NCI-H510A (cell line): ENCODE data around the gene KDM8.
A peak's percentile ranks its signal among the peaks of the same experiment; 100 is the strongest.

Experiments used
- DNase-seq: peaks from one replicate; lab custom pipeline; 2025; lab: John Stamatoyannopoulos, UW

Gene KDM8

DNA sequence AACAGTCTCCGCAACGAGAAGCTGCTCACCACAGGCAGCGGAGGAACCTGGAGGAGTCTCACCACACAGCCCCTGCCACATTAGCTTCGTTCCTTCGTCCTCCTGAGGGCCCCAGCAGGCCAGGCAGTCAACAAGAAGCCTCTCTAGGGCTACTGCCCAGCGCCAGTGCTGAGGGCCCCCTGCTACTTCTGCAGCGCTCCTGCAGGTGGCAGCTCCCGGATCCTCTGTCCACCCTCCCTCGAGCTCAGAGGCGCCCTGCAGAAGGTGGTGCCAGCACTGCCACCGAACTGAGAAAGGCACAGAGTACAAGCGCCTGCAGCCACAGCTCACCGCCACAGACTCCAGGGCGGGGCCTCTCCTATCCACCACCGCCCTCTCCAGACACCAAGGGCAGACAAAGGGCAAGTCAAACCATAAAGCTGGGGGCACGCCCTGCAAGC, 27.3 kb downstream of the KDM8 start:
- DNase-seq: no peak

DNA sequence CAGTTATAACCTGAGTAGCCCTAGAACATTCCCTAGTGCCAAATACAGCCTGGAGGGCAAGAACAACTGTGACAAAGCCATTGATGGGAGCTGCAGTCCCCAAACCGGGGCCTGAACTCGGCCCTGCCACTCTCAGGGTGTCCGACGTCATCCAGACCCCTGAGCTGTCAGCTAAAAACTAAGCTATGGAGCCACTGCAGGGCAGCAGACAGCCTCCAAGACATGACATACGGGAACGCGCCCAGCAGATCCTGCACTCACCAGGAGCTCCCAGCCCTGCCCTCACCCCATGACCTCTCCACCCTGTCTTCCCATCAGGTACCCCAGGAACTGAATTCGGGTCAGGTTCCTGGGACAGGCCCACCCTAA, 28.4 kb downstream of the KDM8 start:
- DNase-seq: no peak

DNA sequence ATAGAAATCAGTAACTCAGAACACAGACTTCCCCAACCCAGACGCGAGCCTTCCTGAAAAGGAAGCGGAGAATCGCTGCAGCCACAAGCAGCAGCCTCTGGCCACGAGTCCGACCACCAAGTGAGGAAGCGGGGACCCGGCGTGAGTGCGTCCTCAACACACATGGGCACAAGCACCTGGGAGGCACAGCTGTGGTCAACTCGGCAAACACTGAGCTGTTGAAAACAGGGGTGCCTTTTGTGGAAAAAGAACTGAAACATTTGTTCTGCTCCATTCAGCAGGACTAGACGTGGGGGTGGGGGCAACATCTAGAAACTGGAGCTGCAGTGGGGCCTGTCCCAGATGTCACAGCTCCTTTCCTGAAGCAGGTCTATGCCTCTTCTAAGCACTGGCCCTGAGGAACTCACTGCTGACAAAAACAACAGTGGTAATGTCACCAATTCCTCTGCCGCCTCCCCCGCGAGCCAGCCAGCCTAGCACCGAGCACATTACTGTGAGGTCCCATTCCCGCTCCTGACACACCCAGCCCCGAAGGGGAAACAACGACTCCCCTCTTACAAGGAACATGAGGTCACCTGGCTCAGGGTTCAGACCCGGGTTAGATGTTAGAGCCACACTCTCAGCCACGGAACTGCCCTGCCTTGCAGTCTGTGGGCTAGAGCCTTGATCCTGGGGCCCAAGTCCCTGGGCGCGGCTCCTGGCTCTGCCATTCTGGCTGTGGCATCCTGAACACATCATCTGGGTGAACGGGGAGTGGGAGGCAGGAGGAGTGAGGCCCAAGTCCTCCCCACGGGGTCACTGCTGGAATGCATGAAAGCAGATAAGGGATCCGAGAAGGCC, 29.0 kb downstream of the KDM8 start:
- DNase-seq: no peak

DNA sequence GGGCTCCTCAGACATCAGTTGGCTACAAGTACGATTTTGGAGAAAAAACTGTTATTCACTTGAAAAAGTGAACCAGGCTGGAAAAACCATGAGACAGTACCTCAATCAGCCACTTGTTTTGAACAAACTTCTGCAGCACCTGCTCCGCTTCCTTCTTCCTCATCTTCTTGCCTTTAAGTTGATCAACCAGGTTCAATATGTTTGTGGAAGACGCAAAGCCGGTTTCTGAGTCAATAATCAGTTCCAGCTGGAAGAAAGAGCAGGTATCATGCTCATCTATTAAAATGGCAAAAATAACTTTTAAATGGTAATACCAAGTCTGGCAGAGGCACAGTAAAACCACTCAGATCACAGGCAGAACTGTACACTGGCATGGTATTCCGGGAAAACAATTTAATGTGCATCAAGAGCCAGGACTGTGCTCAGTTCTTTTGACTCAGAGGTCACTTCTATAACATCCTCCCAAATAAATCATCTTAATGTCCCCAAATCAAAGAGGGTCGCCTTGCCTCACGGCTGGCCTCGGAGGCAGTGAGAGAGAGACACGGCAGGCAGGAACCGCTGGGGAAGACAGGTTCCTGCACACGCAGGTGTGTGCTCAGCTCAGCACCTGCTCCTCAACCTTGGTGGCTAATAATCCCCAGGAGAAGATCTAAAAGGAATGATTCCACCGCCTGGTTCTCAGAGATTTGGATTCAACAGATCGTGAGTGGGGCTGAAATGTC, 29.7 kb downstream of the KDM8 start:
- no peak for DNase-seq

DNA sequence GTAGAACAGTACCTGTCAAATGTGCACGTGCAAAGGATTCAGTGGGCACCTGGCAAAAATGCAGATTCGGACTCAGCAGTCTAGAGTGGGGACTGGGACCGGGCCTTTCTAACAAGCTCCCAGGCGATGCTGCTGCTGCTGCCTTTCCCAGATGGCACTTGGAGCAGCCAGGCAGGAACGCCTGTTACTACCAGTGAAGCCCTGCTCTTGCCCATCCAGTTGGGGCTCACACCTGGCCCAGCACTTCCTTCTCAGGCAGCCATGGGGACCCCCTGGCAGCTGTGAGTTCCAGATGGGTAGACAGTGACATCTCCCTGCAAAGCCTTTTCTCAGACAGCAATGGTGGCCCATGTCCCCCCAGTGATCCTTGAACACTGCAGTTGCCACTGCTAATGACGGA, 30.4 kb downstream of the KDM8 start:
- no peak for DNase-seq

DNA sequence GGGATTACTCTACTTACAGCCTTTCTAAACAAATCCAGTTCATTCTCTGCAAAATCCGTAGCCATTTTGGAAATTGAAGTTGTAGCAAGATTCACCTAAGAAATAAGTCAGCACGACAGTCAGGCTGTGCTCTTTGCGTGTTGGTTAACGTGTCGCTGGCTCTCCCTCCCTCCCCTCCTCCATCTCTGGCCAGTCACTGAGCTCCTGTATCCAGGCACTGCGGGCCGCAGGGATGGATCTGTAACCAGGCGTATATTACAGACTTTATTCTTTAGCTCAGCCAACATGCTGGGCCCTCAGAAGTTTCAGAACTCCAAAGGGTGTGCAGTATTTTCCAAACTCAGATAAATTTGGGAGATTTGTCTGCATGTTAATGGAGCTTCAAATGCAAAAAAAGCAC, 30.8 kb downstream of the KDM8 start:
- no peak for DNase-seq

DNA sequence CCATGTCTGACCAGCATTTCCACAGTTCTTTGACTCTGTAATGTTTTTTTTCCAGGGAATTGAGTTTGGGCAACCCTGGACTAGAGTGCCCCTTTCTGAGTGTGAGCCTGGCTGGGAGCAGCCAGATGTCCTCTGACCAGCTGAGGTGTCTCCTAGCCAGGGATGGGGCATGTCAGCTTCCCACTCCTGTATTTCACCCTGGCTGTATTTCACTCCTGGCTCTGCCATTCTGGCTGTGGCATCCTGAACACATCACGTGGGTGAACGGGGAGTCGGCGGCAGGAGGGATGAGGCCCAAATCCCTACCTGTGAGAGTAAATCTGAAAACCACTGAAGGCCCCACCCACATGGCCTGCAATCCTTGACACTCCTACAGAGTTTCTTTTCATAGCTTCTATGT, 31.3 kb downstream of the KDM8 start:
- no peak for DNase-seq

DNA sequence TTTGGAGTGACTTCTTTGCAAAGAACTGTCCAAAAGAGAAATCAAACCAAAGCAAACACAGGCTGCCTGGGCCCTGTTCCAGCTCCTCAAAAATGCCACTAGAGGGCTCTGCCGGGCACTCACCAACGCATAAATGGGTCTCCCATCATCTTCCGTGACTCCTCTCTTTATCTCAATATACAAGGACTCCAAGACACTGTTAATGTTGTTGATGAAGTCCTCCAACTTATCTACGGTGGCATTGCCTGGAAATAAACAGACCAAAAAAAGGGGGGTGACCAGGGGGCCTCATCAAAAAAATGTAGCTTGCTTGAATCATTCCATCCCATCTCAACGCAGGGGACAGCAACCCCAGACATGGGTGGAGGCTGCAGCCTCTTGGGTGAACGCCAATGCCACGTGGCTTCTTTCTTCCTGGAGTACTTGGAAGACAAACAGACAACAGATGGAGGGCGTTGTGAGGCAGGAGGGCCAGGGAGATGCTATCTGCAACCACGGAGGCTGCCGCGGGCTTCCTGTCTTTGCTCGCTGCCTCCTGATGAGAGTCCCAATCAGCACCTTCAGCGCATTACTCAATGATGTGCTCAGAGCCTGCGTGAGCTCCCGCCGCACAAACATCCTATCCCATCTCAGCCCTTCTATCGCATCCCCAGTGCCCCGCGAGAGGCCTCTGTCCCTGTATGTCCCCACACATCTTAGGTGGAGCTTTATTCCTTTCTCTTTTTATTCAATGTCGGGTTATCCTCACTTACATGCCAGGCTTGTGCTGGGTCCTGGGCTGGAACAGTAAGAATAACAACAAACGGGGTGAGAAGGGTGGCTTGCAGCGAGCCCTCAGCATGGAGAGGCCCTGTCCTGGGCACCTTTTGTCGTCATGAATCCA, 32.0 kb downstream of the KDM8 start:
- DNase-seq: peak; percentile 52

DNA sequence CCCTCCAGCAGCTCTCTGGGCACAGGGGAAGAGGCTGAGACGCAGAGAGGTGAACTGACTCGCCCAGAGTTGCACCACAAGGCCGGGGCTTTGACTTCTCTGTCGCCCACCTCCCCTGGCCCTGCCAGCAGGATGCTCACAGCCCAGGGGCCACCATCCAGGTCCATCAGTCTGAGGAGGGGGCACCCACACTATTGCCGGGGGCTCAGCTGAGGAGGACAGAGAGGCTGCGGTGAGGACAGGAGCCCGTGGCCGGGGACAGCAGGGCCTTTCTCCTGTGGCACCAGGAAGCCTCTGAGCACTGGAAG, 32.6 kb downstream of the KDM8 start:
- DNase-seq: no peak

DNA sequence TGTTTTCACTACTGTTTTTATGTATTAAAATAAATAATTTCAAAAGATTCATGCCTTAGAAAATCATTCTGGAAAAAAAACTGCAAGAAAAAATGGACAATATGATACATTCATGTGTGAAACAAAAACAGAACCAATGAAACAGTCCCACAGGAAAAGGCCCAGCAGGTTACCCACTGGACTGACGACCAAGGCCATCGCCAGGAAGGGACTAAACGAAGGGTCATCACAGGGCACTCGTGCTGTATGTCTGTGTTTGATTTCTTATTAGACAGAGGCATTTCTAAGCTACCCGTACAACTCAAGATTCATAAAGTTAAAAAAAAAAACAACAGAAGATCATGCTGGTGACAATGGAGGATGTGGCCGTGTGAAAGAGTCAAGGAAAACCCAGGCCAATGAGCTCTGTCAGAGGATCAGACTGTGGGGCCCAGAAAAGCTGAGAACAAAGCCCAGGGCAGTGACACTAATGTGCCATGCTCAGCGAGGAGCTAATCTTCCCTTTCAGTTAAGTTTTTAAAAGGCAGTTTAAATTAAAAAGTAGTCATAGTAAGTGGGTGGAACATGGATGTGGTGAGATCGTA, 33.4 kb downstream of the KDM8 start:
- DNase-seq: no peak

DNA sequence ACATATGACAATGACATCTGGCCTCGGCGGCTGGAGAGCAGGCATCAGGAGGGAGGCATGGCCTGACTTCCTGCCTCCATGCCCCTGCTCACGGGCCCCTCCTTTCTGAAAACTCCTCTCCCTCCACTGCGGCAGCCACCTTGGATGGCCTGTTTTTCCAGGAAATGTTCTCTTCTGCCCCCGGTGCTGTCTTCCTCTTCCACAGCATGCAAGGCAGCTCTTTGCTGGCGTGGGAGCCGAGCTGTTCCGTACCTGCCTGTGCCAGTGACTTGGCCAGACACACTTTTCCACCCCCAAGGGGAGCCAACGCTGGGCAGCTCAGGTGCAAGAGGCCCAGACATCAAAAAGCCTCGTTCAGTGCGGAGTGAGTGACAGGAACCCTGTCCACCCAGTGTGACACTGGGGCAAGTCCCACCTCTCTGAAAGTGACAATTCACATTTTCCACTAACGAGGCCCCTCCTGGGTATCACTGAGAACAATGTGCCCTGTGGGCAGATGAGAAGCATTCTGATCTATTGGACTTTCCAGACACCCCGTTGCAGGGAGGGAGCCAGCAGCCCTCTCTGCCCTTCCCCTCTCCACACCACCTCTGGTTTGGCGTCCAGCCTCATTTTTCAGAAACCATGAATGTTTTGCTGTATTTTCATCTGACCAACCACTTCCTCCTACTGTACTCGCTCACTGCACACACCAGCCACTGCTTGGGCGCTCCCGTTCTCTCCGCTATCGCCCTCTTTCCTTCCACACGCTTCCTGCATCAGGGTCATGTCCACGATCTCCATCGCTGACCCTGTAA, 34.1 kb downstream of the KDM8 start:
- peak; percentile 27 for DNase-seq

DNA sequence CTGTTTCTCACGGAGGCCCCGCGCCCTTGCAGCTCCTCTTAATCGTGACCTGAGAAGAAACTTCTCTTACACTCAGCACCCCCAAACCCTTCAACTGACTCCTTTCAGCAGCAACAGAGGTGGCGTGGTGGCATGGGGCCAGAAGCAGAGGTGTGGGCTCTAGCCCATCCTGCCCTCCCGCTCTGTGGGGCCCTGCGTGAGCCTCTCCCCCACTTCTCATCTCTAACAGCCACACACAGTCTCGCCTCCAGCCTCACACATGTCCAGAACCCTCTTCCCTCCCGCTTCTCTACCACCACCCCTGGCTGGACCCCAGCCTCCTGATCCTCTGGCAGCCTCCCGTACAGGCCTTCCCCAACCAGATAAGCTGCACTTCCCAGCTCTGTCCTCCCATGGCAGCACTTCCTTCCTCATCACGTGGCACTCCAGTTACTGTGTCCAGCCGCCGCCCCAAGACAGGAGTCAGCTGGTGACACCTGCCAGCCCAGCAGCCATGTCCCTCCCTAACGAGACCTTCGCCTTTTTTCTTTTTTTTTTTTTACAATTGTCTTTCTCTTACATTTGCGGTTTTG, 34.8 kb downstream of the KDM8 start:
- DNase-seq: peak; percentile 31

DNA sequence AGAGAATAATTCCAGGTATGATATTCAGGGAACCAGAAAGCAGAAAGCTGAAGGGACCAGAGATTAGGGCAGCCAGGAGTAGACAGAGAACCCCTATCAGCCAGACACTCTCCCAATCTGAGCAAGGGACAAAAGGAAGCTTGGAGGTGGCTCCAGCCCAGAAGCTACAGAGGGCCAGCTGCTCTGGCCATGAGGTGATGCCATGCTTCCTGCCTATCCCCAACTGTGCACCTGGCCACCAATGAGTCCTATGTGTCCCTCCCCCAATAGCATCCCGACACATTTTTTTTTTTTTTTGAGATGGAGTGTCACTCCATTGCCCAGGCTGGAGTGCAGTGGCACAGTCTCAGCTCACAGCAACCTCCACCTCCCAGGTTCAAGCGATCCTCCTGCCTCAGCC, 35.3 kb downstream of the KDM8 start:
- no peak for DNase-seq

DNA sequence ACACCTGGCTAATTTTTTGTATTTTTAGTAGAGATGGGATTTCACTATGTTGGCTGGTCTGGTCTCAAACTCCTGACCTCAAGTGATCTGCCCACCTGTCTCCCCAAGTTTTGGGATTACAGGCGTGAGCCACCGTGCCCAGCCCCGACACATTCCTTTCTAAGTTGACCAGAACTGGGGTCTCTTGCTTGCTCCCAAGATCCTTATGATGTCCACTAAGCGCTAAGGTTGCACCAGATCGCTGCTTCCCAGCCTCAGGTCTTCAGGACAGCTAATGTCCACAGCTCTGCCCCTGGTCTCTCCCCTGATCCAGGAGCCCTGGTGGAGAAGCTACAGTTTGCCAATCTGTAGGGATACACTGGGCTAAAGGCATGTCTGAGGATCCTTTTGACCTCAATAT, 35.7 kb downstream of the KDM8 start:
- DNase-seq: no peak

DNA sequence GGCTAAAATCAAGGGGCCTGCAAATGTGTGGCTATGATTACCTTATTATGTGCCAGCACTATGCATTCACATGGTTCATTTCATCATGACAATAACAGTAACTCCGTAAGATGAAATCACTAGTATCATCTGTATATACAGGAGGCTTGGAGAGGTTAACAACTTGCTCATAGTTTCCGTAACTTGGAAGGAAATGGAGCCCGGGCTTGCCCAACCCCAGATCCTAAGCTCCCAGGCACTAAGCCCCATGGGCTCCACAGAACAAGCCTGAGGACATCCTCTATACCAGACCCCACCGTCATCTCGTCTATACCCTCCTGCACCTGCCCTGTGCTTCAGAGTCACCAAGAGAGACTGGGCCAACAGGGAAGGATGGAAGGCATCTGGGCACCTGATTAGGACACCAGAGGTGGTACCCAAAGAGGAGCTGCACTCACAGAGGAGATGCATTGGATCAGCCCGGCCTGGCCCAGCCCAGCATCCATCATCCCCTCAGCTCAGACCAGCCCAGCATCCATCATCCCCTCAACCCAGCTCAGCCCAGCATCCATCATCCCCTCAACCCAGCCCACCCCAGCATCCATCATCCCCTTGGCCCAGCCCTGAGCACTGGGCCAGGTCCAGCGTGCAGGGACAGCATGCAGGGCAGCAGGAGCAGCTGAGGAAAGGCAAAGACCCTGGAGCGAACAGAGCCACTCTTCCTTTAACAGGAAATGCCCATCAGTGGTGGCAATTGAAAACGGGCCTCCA, 36.8 kb downstream of the KDM8 start:
- DNase-seq: no peak

DNA sequence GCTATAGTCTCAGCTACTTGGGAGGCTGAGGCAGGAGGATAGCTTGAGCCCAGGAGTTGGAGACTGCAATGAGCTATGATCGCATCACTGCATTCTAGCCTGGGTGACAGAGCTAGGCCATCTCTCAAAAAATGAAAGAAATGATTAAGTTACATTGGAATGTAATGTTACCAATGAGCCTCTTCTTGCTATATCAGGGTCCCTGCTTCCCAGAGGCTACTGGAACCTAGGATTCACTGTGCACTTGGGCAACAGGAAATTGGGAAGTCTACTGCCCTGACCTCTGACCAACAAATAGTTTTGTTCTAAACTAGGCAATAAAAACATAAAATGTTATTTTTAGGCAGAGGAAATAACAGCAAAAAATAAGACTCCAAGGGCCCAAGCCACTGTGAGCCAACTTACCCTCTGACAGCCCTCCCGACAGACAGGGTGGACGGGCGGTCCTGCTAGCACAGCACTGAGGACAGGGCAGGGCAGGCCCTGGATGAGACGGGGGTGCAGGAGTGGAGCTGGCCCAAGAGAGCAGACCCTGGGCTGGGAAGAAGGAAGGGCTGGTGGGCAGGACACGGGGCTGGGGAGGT, 37.7 kb downstream of the KDM8 start:
- DNase-seq: no peak

DNA sequence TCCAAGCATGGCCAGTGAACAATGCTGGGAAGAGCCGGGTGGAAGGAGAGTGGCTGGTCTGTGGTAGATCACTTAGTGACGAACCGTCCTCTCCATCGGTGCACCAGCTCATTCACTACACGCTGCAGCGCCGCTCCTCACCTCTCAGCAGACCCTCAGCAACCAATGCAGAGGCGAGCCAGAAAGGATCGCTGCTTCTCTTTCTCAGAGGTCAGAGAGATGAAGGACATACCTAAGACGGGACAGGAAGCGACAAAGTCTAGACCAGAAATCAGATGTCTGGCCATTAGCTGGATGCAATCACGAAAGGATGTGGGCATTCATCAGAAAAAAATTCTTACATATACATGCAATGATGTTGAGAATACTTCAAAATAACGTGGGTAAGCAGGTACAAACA, 38.3 kb downstream of the KDM8 start:
- no peak for DNase-seq

DNA sequence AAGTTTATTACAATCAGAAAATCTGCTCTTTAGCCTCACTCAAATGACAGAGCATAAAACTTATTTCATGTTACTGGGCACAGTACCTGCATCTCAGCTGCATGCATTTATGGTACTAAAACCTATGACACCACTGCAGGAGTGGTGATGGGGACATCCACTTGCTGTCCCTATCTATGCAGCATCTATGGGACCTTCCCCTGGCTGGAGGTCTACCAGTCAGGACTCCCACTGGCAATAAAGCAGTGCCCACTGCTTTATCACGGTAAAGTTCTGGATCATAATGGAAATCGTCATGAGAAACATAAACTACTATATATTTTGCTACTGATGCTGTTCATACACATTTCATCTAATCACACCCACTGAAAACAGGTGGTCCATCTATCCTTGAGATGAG, 39.1 kb downstream of the KDM8 start:
- no peak for DNase-seq

DNA sequence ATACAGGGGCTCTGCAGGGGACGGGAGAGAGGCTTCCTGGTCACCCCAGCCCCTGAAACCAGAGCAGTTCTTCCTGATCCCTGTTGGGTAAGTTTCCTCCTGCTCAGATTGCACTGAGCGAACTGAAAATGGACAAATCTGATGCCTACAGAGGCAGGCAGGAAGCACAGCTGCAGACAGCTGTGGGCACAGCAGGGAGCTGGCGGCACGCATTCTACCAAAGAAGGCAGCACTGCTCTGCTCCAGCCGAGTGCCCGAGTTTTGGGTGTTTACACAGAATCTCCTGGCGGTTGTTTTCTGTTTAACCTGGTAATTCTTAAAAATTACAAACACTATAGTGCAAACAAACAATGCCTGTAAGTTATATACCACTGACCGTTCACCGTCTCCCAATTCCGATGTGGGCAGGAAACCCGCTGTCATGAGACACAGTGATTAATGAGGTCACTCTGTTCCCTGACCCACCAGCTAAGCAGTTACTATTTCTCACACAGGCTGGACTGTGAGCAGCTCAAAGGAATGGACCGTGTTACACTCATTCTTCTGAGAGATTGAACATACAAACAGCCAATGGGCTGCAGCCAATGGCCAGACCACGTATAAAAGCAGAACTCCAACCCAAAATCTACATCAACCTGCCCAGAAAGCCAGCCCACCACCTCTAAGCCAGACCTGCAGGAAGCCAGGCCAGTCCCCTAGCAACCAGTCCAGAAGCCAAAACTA, 39.7 kb downstream of the KDM8 start:
- no peak for DNase-seq
